ENCODE measurements around the gene THNSL1. TPM values are rescaled to one million over a fixed set of nuclear protein-coding genes. Genes with fewer than 3 reads are reported as not detected.
"Not testable (repeated sequence)": the region's sequence is repeated elsewhere in the genome, so short reads cannot be mapped to it uniquely, and the experiment has no call there.

Gene THNSL1, protein sequence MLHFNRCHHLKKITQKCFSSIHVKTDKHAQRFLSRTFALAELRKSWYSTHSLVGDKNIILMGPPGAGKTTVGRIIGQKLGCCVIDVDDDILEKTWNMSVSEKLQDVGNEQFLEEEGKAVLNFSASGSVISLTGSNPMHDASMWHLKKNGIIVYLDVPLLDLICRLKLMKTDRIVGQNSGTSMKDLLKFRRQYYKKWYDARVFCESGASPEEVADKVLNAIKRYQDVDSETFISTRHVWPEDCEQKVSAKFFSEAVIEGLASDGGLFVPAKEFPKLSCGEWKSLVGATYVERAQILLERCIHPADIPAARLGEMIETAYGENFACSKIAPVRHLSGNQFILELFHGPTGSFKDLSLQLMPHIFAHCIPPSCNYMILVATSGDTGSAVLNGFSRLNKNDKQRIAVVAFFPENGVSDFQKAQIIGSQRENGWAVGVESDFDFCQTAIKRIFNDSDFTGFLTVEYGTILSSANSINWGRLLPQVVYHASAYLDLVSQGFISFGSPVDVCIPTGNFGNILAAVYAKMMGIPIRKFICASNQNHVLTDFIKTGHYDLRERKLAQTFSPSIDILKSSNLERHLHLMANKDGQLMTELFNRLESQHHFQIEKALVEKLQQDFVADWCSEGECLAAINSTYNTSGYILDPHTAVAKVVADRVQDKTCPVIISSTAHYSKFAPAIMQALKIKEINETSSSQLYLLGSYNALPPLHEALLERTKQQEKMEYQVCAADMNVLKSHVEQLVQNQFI
- total RNA-seq, result 2.9 and 3.2 TPM in 2 replicates

DNA sequence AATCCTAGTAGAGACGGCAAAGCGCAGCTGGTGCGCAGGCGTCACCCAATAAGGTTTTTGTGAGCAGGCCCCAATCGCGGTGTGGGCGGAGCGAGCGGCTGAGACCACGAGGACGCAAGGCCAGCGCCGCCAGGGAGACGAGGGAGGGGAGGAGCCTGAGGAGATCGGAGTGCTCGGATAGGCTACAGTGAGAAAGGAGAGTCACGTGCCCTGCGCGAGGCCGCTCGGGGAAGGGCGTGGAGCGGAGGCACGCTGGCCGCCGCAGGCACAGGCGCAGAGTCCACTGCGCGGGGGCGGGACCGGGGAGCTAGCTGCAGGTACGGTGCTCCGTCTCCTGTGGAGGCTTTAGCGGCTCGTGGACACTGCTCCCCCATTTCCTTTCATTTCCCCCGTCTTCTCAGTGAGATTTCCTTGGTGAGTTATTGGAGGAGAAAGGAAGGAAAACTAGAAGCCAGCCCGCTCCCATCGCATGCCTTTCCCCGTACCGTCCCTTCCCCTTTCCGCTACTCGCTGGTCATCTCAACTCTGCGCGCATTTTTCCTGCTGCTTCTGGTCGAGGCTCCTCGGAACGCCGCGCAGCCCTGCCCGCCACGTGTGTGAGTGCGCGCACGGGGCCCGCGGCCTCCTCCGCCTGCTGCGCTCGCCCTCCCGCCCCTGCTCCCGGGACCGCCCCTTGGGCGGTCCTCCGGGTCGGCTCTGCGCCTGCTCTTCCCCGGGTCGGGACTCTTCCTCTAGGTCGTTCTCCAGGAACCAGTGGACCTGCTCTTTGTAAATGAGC, at the start of gene THNSL1:
TSS of gene THNSL1 (plus strand) at position 237 of the 778 bp plus-strand sequence. CDS start 6,612 bp downstream, outside the sequence.
- Histone ChIP-seq H3K27me3 (ENCODE audit: insufficient read depth, low read length) (no peaks in the 10 kb centered on the region), H3K79me2 (ENCODE audit: insufficient read depth, low read length) (peaks cover 3% of the 10 kb centered on the region), H3K27ac (ENCODE audit: low read depth, low read length) (peak within 1 kb of the TSS; percentile 96), H3K4me2 (ENCODE audit: insufficient read depth, low read length) (peak within 1 kb of the TSS; percentile 83), H2AFZ (ENCODE audit: low read length) (peak within 1 kb of the TSS; percentile 99), H4K20me1 (ENCODE audit: insufficient read depth, low read length) (no peaks in the 10 kb centered on the region), H3K36me3 (ENCODE audit: insufficient read depth, low read length) (no peaks in the 10 kb centered on the region), H3K4me3 (ENCODE audit: insufficient read depth, low read length) (peak within 1 kb of the TSS; percentile 77), H3K9me3 (ENCODE audit: low read depth, low read length) (no peaks in the 10 kb centered on the region), H3K4me1 (ENCODE audit: insufficient read depth, low read length) (peaks cover 10% of the 10 kb centered on the region)
- peak; percentile 99 for DNase-seq (ENCODE audit: insufficient read length, low spot score, missing footprints)
- TF ChIP-seq, protein P1, sequence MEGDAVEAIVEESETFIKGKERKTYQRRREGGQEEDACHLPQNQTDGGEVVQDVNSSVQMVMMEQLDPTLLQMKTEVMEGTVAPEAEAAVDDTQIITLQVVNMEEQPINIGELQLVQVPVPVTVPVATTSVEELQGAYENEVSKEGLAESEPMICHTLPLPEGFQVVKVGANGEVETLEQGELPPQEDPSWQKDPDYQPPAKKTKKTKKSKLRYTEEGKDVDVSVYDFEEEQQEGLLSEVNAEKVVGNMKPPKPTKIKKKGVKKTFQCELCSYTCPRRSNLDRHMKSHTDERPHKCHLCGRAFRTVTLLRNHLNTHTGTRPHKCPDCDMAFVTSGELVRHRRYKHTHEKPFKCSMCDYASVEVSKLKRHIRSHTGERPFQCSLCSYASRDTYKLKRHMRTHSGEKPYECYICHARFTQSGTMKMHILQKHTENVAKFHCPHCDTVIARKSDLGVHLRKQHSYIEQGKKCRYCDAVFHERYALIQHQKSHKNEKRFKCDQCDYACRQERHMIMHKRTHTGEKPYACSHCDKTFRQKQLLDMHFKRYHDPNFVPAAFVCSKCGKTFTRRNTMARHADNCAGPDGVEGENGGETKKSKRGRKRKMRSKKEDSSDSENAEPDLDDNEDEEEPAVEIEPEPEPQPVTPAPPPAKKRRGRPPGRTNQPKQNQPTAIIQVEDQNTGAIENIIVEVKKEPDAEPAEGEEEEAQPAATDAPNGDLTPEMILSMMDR (IDR thresholded peaks at IDR 0.05; ENCODE audit: extremely low read depth, low read depth, low read length), result no peak

DNA sequence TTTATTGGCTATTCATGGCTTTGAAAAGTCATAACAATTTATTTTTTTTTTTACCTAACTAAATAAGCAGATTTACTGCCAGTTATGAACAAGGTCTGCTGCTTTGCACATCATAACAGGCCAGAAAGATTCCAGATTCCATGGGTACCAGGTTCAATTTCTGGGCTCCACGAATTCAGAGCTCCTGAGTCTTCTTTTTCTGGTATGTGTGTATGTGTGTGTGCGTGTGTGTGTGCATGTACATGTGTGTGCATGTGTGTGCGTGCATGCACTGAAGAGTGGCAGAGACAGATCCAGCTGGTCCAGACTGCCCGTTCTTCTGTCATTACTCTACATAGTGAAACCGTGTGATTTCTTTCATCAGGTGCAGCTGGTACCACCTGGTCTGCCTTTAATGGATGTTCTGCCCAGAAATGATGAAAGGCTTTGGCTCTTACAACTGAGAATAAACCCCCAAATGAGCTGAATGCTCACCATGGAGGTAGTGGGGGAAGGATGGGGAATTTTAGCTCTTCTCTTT, 49.4 kb upstream of the THNSL1 start:
- Histone ChIP-seq H3K4me2 (ENCODE audit: insufficient read depth, low read length) (no peak overlapping the region), H3K79me2 (ENCODE audit: insufficient read depth, low read length) (no peaks in the 10 kb centered on the region), H3K27me3 (ENCODE audit: insufficient read depth, low read length) (no peaks in the 10 kb centered on the region), H3K9me3 (ENCODE audit: low read depth, low read length) (no peaks in the 10 kb centered on the region), H3K4me1 (ENCODE audit: insufficient read depth, low read length) (peaks cover 12% of the 10 kb centered on the region), H3K4me3 (ENCODE audit: insufficient read depth, low read length) (no peak overlapping the region), H3K27ac (ENCODE audit: low read depth, low read length) (no peak overlapping the region), H4K20me1 (ENCODE audit: insufficient read depth, low read length) (no peaks in the 10 kb centered on the region), H2AFZ (ENCODE audit: low read length) (no peak overlapping the region), H3K36me3 (ENCODE audit: insufficient read depth, low read length) (no peaks in the 10 kb centered on the region)
- TF ChIP-seq, protein P1 (IDR thresholded peaks at IDR 0.05; ENCODE audit: extremely low read depth, low read depth, low read length), result no peak
- no peak for DNase-seq (ENCODE audit: insufficient read length, low spot score, missing footprints)

DNA sequence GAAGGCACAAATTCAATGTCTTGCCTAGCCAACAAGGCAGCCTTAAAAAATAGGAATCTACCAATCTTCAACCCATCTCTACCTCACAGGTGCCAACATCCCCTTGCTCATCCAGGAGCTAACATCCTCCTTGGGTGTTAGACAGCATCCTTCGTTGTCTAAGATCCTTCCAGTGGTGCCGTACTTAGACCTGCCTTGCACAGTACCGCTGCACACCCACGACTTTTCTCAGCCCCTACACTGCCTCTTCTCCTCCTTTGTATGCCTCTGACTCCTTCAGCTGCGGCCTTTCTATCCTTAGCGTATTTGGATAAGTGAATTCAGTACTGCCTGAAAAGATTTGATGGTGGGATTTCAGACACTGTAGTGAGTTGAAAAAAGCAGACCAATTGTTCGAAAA, 48.1 kb upstream of the THNSL1 start:
- Histone ChIP-seq H3K79me2 (ENCODE audit: insufficient read depth, low read length) (no peaks in the 10 kb centered on the region), H3K27me3 (ENCODE audit: insufficient read depth, low read length) (no peaks in the 10 kb centered on the region), H3K4me2 (ENCODE audit: insufficient read depth, low read length) (no peak overlapping the region), H3K36me3 (ENCODE audit: insufficient read depth, low read length) (no peaks in the 10 kb centered on the region), H2AFZ (ENCODE audit: low read length) (no peak overlapping the region), H3K9me3 (ENCODE audit: low read depth, low read length) (no peaks in the 10 kb centered on the region), H4K20me1 (ENCODE audit: insufficient read depth, low read length) (no peaks in the 10 kb centered on the region), H3K4me3 (ENCODE audit: insufficient read depth, low read length) (no peak overlapping the region), H3K27ac (ENCODE audit: low read depth, low read length) (no peak overlapping the region), H3K4me1 (ENCODE audit: insufficient read depth, low read length) (peaks cover 12% of the 10 kb centered on the region)
- TF ChIP-seq, protein P1 (IDR thresholded peaks at IDR 0.05; ENCODE audit: extremely low read depth, low read depth, low read length), result no peak
- DNase-seq (ENCODE audit: insufficient read length, low spot score, missing footprints), result no peak

DNA sequence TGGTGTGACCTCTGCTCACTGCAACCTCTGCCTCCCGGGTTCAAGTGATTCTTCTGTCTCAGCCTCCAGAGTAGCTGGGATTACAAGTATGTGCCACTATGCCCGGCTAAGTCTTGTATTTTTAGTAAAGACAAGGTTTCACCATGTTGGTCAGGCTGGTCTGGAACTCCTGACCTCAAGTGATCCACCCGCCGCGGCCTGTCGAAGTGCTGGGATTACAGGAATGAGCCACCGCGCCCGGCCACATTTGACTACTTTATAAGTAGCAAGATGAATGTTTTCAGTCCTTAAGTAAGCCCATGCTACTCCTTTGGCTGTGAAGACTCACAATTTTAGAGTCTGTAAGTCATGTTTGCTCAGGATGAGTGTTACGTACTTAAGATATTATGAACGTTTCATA, 47.5 kb upstream of the THNSL1 start:
- H3K9me3 ChIP-seq (ENCODE audit: low read depth, low read length); H3K4me2 ChIP-seq (ENCODE audit: insufficient read depth, low read length); H3K27me3 ChIP-seq (ENCODE audit: insufficient read depth, low read length); H3K79me2 ChIP-seq (ENCODE audit: insufficient read depth, low read length); H3K27ac ChIP-seq (ENCODE audit: low read depth, low read length); DNase-seq (ENCODE audit: insufficient read length, low spot score, missing footprints); H4K20me1 ChIP-seq (ENCODE audit: insufficient read depth, low read length); H3K36me3 ChIP-seq (ENCODE audit: insufficient read depth, low read length); H2AFZ ChIP-seq (ENCODE audit: low read length); H3K4me3 ChIP-seq (ENCODE audit: insufficient read depth, low read length): not testable (repeated sequence)
- peaks cover 12% of the 10 kb centered on the region for H3K4me1 ChIP-seq (ENCODE audit: insufficient read depth, low read length)
